Stimulated activated naive B cell treated with anti-CD40 and anti-IgM and Interleukin-4, amounts not matched to agents 10 μg/mL and 1 μg/mL and 100 μg/mL, for 72 hours (primary cell): ENCODE measurements around the gene TEX101.
"Not testable (repeated sequence)": the region's sequence is repeated elsewhere in the genome, so short reads cannot be mapped to it uniquely, and the experiment has no call there.

Experiments used
- ATAC-seq, 2 donors: fragments of 150-1000 bp; cut with Tn5 transposase; replicated peaks; 2 replicates each; pipeline ENCODE4 v1.10.0; 2021; ENCODE audit warnings: moderate library complexity in 1 of 2
- DNase-seq: peaks from one replicate; pipeline ENCODE4 v3.0.0; 2021
- H3K27ac Mint-ChIP-seq: one replicate; pipeline ENCODE4 v1.8.0; 2022; ENCODE audit warnings: mild to moderate bottlenecking, mixed read lengths
- H3K27me3 Mint-ChIP-seq, 2 donors: one replicate each; pipeline ENCODE4 v1.8.0; 2022; ENCODE audit warnings: mixed read lengths in 2 of 2
- H3K36me3 Mint-ChIP-seq, 2 donors: one replicate each; pipeline ENCODE4 v1.8.0; 2022; ENCODE audit warnings: mixed read lengths in 2 of 2, mild to moderate bottlenecking in 1 of 2
- H3K4me1 Mint-ChIP-seq, 2 donors: one replicate each; pipeline ENCODE4 v1.8.0; 2022; ENCODE audit warnings: mixed read lengths in 2 of 2, mild to moderate bottlenecking in 1 of 2
- H3K4me3 Mint-ChIP-seq, 2 donors: one replicate each; pipeline ENCODE4 v1.8.0; 2022; ENCODE audit warnings: mild to moderate bottlenecking in 2 of 2, mixed read lengths in 2 of 2, moderate library complexity in 1 of 2
- H3K9me3 Mint-ChIP-seq, 2 donors: one replicate each; pipeline ENCODE4 v1.8.0; 2022; ENCODE audit warnings: mixed read lengths in 2 of 2, mild to moderate bottlenecking in 1 of 2

The TEX101 gene

GRCh38 chr19:43430976-43431375 lies 16.3 kb downstream of the TEX101 start:
- no peak for DNase-seq
- peaks cover 0 to 7% of the 10 kb centered on the region in 2 donors for H3K27me3 Mint-ChIP-seq
- no peaks in the 10 kb centered on the region for H3K9me3 Mint-ChIP-seq
- ATAC-seq, result no peak
- peaks cover 2 to 18% of the 10 kb centered on the region in 2 donors for H3K4me1 Mint-ChIP-seq
- no peak overlapping the region for H3K27ac Mint-ChIP-seq
- no peaks in the 10 kb centered on the region for H3K36me3 Mint-ChIP-seq
- no peak overlapping the region for H3K4me3 Mint-ChIP-seq

- no peaks in the 10 kb centered on the region for H3K36me3 Mint-ChIP-seq
- no peaks in the 10 kb centered on the region for H3K27me3 Mint-ChIP-seq
- peaks cover 6 to 29% of the 10 kb centered on the region in 2 donors for H3K4me1 Mint-ChIP-seq
- ATAC-seq, result no peak
- H3K9me3 Mint-ChIP-seq, result no peaks in the 10 kb centered on the region
- no peak overlapping the region for H3K4me3 Mint-ChIP-seq
- H3K27ac Mint-ChIP-seq, result no peak overlapping the region
- DNase-seq, result no peak
Measured at GRCh38 chr19:43433358-43433673, 18.6 kb downstream of the TEX101 start.

- peaks cover 8 to 32% of the 10 kb centered on the region in 2 donors for H3K4me1 Mint-ChIP-seq
- H3K36me3 Mint-ChIP-seq, result no peaks in the 10 kb centered on the region
- ATAC-seq (no peak), DNase-seq (no peak)
- H3K9me3 Mint-ChIP-seq, result no peaks in the 10 kb centered on the region
- H3K4me3 Mint-ChIP-seq, result no peak overlapping the region
- H3K27me3 Mint-ChIP-seq, result no peaks in the 10 kb centered on the region
- no peak overlapping the region for H3K27ac Mint-ChIP-seq
Measured at GRCh38 chr19:43433689-43434088, 19.0 kb downstream of the TEX101 start.

- H3K4me1 Mint-ChIP-seq, result peaks cover 12 to 26% of the 10 kb centered on the region in 2 donors
Measured at GRCh38 chr19:43435775-43436174, 21.1 kb downstream of the TEX101 start.

GRCh38 chr19:43437284-43437683 lies 22.6 kb downstream of the TEX101 start:
- H3K36me3 Mint-ChIP-seq, ATAC-seq, H3K27me3 Mint-ChIP-seq, H3K27ac Mint-ChIP-seq, H3K4me3 Mint-ChIP-seq, DNase-seq, H3K9me3 Mint-ChIP-seq: not testable (repeated sequence)
- H3K4me1 Mint-ChIP-seq, result peaks cover 12 to 23% of the 10 kb centered on the region in 2 donors

More at GRCh38 chr19:43435775-43436174, 21.1 kb downstream of the TEX101 start:
- ATAC-seq (no peak), DNase-seq (no peak)
- Mint-ChIP-seq H3K27ac (no peak overlapping the region), H3K36me3 (no peaks in the 10 kb centered on the region), H3K4me3 (no peak overlapping the region), H3K9me3 (no peaks in the 10 kb centered on the region), H3K27me3 (no peaks in the 10 kb centered on the region)

- Mint-ChIP-seq H3K27ac (no peak overlapping the region), H3K4me3 (no peak overlapping the region), H3K4me1 (peaks cover 12 to 23% of the 10 kb centered on the region in 2 donors), H3K9me3 (no peaks in the 10 kb centered on the region), H3K27me3 (no peaks in the 10 kb centered on the region), H3K36me3 (no peaks in the 10 kb centered on the region)
- DNase-seq (no peak), ATAC-seq (no peak)
Measured at GRCh38 chr19:43437712-43438111, 23.0 kb downstream of the TEX101 start.

- Mint-ChIP-seq H3K4me1 (peaks cover 9 to 17% of the 10 kb centered on the region in 2 donors), H3K9me3 (no peaks in the 10 kb centered on the region), H3K36me3 (no peaks in the 10 kb centered on the region), H3K27me3 (no peaks in the 10 kb centered on the region), H3K27ac (no peak overlapping the region), H3K4me3 (no peak overlapping the region)
- ATAC-seq (peak in 1 of 2 donors; percentile 47), DNase-seq (no peak)
Measured at GRCh38 chr19:43438291-43439031, 23.8 kb downstream of the TEX101 start.

GRCh38 chr19:43439032-43439708 lies 24.5 kb downstream of the TEX101 start:
- DNase-seq (no peak), ATAC-seq (peak in 1 of 2 donors; percentile 52)
- peaks cover 9 to 17% of the 10 kb centered on the region in 2 donors for H3K4me1 Mint-ChIP-seq
- H3K27ac Mint-ChIP-seq, result no peak overlapping the region
- no peaks in the 10 kb centered on the region for H3K9me3 Mint-ChIP-seq
- H3K27me3 Mint-ChIP-seq, result no peaks in the 10 kb centered on the region
- no peak overlapping the region for H3K4me3 Mint-ChIP-seq
- H3K36me3 Mint-ChIP-seq, result no peaks in the 10 kb centered on the region

- Mint-ChIP-seq H3K27me3 (no peaks in the 10 kb centered on the region), H3K36me3 (no peaks in the 10 kb centered on the region), H3K4me1 (peaks cover 9 to 17% of the 10 kb centered on the region in 2 donors), H3K4me3 (no peak overlapping the region), H3K9me3 (no peaks in the 10 kb centered on the region), H3K27ac (no peak overlapping the region)
- no peak for DNase-seq
- ATAC-seq, result no peak
Measured at GRCh38 chr19:43439709-43440063, 25.0 kb downstream of the TEX101 start.

- Mint-ChIP-seq H3K4me1 (peaks cover 9 to 17% of the 10 kb centered on the region in 2 donors), H3K4me3 (no peak overlapping the region), H3K9me3 (no peaks in the 10 kb centered on the region), H3K36me3 (no peaks in the 10 kb centered on the region), H3K27ac (no peak overlapping the region), H3K27me3 (no peaks in the 10 kb centered on the region)
- DNase-seq (no peak), ATAC-seq (no peak)
Measured at GRCh38 chr19:43441716-43442115, 27.0 kb downstream of the TEX101 start.

- not testable (repeated sequence) for DNase-seq
Measured at GRCh38 chr19:43444091-43444490, 29.4 kb downstream of the TEX101 start.

GRCh38 chr19:43444531-43445287 lies 30.0 kb downstream of the TEX101 start:
- ATAC-seq (no peak), DNase-seq (no peak)
- Mint-ChIP-seq H3K4me1 (peaks cover 3 to 8% of the 10 kb centered on the region in 2 donors), H3K4me3 (no peak overlapping the region), H3K27me3 (no peaks in the 10 kb centered on the region), H3K27ac (no peak overlapping the region), H3K9me3 (no peaks in the 10 kb centered on the region), H3K36me3 (no peaks in the 10 kb centered on the region)

More at GRCh38 chr19:43444091-43444490, 29.4 kb downstream of the TEX101 start:
- not testable (repeated sequence) for H3K9me3 Mint-ChIP-seq, H3K27me3 Mint-ChIP-seq, ATAC-seq, H3K36me3 Mint-ChIP-seq, H3K4me3 Mint-ChIP-seq, H3K4me1 Mint-ChIP-seq, H3K27ac Mint-ChIP-seq

GRCh38 chr19:43445426-43445825 lies 30.7 kb downstream of the TEX101 start:
- Mint-ChIP-seq H3K27me3 (no peaks in the 10 kb centered on the region), H3K36me3 (no peaks in the 10 kb centered on the region), H3K4me3 (no peak overlapping the region), H3K27ac (no peak overlapping the region), H3K4me1 (peaks cover 3 to 8% of the 10 kb centered on the region in 2 donors), H3K9me3 (no peaks in the 10 kb centered on the region)
- ATAC-seq (no peak), DNase-seq (no peak)

GRCh38 chr19:43446746-43447489 lies 32.2 kb downstream of the TEX101 start:
- no peak overlapping the region for H3K4me3 Mint-ChIP-seq
- H3K27ac Mint-ChIP-seq, result no peak overlapping the region
- no peaks in the 10 kb centered on the region for H3K9me3 Mint-ChIP-seq
- peak; percentile 61 for DNase-seq
- peaks cover 10 to 13% of the 10 kb centered on the region in 2 donors for H3K4me1 Mint-ChIP-seq
- no peaks in the 10 kb centered on the region for H3K36me3 Mint-ChIP-seq
- no peaks in the 10 kb centered on the region for H3K27me3 Mint-ChIP-seq
- peak; percentile 81 to 87 for ATAC-seq
